B cell (primary cell): ENCODE data around the gene CLSTN2.

Experiments
- EZH2 ChIP-seq: IDR thresholded peaks from 2 replicates; pipeline ENCODE4 v1.6.1; 2012; ENCODE audit warnings: borderline replicate concordance, low read depth, mild to moderate bottlenecking, moderate library complexity, low read length; ENCODE audit not compliant: insufficient read depth, poor library complexity, severe bottlenecking
- TF ChIP-seq, protein P1 (sequence below): fragments of 200-600 bp; IDR thresholded peaks from one replicate; pipeline ENCODE4 v1.8.0; 2022; ENCODE audit warnings: antibody characterized with exemption, mild to moderate bottlenecking

GRCh38 chr3:140247775-140248174, 312.8 kb downstream of the CLSTN2 start:
- TF ChIP-seq, protein P1, sequence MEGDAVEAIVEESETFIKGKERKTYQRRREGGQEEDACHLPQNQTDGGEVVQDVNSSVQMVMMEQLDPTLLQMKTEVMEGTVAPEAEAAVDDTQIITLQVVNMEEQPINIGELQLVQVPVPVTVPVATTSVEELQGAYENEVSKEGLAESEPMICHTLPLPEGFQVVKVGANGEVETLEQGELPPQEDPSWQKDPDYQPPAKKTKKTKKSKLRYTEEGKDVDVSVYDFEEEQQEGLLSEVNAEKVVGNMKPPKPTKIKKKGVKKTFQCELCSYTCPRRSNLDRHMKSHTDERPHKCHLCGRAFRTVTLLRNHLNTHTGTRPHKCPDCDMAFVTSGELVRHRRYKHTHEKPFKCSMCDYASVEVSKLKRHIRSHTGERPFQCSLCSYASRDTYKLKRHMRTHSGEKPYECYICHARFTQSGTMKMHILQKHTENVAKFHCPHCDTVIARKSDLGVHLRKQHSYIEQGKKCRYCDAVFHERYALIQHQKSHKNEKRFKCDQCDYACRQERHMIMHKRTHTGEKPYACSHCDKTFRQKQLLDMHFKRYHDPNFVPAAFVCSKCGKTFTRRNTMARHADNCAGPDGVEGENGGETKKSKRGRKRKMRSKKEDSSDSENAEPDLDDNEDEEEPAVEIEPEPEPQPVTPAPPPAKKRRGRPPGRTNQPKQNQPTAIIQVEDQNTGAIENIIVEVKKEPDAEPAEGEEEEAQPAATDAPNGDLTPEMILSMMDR, result no peak
- TF ChIP-seq EZH2, result no peak
